HepG2 (cell line): ENCODE data around the gene LGALS4. TPM values are rescaled to one million over a fixed set of nuclear protein-coding genes. Genes with fewer than 3 reads are reported as not detected.

Experiments
- ATAC-seq: fragments of 200-7000 bp; cut with Tn5 transposase; 3 replicates; pipeline ENCODE4 v1.9.1; 2020; ENCODE audit warnings: mild to moderate bottlenecking, moderate library complexity
- BruUV-seq: library from RNA; stranded (reverse); fragments of 400-500 nt; replicated peaks from 2 replicates; lab custom pipeline; 2021; lab: Mats Ljungman, UMichigan
- CTCF ChIA-PET: fragments of 300-600 bp; formaldehyde crosslinking; extraction: SDS; loops from one replicate; lab custom pipeline; 2021; ENCODE audit warnings: low total read pairs, inconsistent platforms, low intra/inter-chr PET ratio; lab: Yijun Ruan, JAX
- POLR2A ChIA-PET: fragments of 350-600 bp; sonication (Branson Sonifier 250); formaldehyde crosslinking; loops from one replicate; lab custom pipeline; 2020; ENCODE audit warnings: antibody characterized with exemption, inconsistent platforms; lab: Yijun Ruan, JAX
- DNase-seq: peaks from one replicate; pipeline ENCODE4 v3.0.0-alpha.2; 2015; ENCODE audit warnings: low spot score
- FAIRE-seq: peaks from 3 replicates; lab custom pipeline; 2011; peaks lifted over from hg19 to GRCh38; lab: Jason Lieb, UNC
- H2AFZ ChIP-seq: one replicate; pipeline ENCODE4 v1.6.1; 2011; ENCODE audit warnings: low read length, inconsistent platforms
- H3K27ac ChIP-seq: fragments of 300-600 bp; 3 replicates; pipeline ENCODE4 v1.8.0; 2011; ENCODE audit warnings: mixed run types, mild to moderate bottlenecking, mixed read lengths, low read length, inconsistent platforms; ENCODE audit not compliant: insufficient read depth; ENCODE audit errors: extremely low read length
- H3K27me3 ChIP-seq, 2 experiments: fragments of 200-600 bp in 1 of 2; 2 replicates in 1 of 2; 3 replicates in 1 of 2; pipeline versions ENCODE4 v1.6.0 to v1.8.0; 2011; ENCODE audit warnings: low read length in 2 of 2, mild to moderate bottlenecking in 2 of 2, moderate library complexity in 2 of 2, inconsistent platforms in 1 of 2; ENCODE audit not compliant: insufficient read depth in 2 of 2, control insufficient read depth in 1 of 2
- H3K36me3 ChIP-seq, 2 experiments: fragments of 200-600 bp in 1 of 2; replicated peaks in 1 of 2; 2 replicates in 1 of 2; 3 replicates in 1 of 2; pipeline versions ENCODE4 v1.5.1 to v1.8.0; 2011; ENCODE audit warnings: low read length in 2 of 2, inconsistent platforms in 1 of 2; ENCODE audit not compliant: insufficient read depth in 2 of 2, control insufficient read depth in 1 of 2
- H3K4me1 ChIP-seq: 2 replicates; pipeline ENCODE4 v1.5.1; 2012; ENCODE audit warnings: low read length, inconsistent platforms; ENCODE audit not compliant: insufficient read depth
- H3K4me2 ChIP-seq: 2 replicates; pipeline ENCODE4 v1.6.0; 2011; ENCODE audit warnings: low read depth, low read length, inconsistent platforms
- H3K4me3 ChIP-seq, 3 experiments: fragments of 200-600 bp in 1 of 3; sonication (generic), shearing (Covaris generic) in 1 of 3; replicated peaks in 1 of 3; 2 replicates each; pipeline ENCODE4 v1.5.1; 2011 to 2016; ENCODE audit warnings: low read length in 3 of 3, inconsistent platforms in 2 of 3, low read depth in 2 of 3, mild to moderate bottlenecking in 2 of 3, control low read depth in 1 of 3, mixed read lengths in 1 of 3; ENCODE audit not compliant: insufficient read depth in 1 of 3
- H3K79me2 ChIP-seq: one replicate; pipeline ENCODE4 v1.6.1; 2011; ENCODE audit warnings: low read length, inconsistent platforms; ENCODE audit not compliant: insufficient read depth
- H3K9ac ChIP-seq: 2 replicates; pipeline ENCODE4 v1.6.0; 2011; ENCODE audit warnings: mild to moderate bottlenecking, low read depth, low read length, inconsistent platforms; ENCODE audit not compliant: insufficient read depth
- H3K9me3 ChIP-seq: 2 replicates; pipeline ENCODE4 v1.5.1; 2012; ENCODE audit warnings: mild to moderate bottlenecking, low read length
- H4K20me1 ChIP-seq: 2 replicates; pipeline ENCODE4 v1.6.0; 2011; ENCODE audit warnings: inconsistent platforms, mild to moderate bottlenecking, low read length, moderate library complexity; ENCODE audit not compliant: insufficient read depth
- PBX2 ChIP-seq: IDR thresholded peaks from 2 replicates; pipeline ENCODE4 v1.6.1; 2016; ENCODE audit warnings: control low read depth
- PHF21A ChIP-seq: sonication (generic); formaldehyde crosslinking; IDR thresholded peaks from 2 replicates; pipeline ENCODE4 v1.5.0; 2020; ENCODE audit warnings: mild to moderate bottlenecking, missing genetic modification reagents
- SP140L ChIP-seq: sonication (generic); formaldehyde crosslinking; IDR thresholded peaks from 2 replicates; pipeline ENCODE4 v1.4.0; 2020; ENCODE audit warnings: missing genetic modification reagents, borderline replicate concordance
- ZNF18 ChIP-seq: sonication (generic); formaldehyde crosslinking; IDR thresholded peaks from 2 replicates; pipeline ENCODE4 v1.8.0; 2022; ENCODE audit warnings: mild to moderate bottlenecking, missing genetic modification reagents; ENCODE audit not compliant: insufficient replicate concordance
- ZNF615 ChIP-seq: sonication (generic); formaldehyde crosslinking; IDR thresholded peaks from 2 replicates; pipeline ENCODE4 v1.5.0; 2020; ENCODE audit warnings: mild to moderate bottlenecking, missing genetic modification reagents, borderline replicate concordance
- WGBS: methylation state at CpG from one replicate; pipeline ENCODE4 v1.1.6; 2017; ENCODE audit warnings: low lambda C conversion rate; 5-methylcytosine and 5-hydroxymethylcytosine counted together
- in situ Hi-C: cut with HindIII; loops from 2 replicates; pipeline ENCODE4 v1.10.0; 2017; ENCODE audit warnings: low pct_unique_long_range_greater_than_20kb; ENCODE audit not compliant: extremely low pct_ligation_motif_present
- intact Hi-C: fragments of 100-400 bp; cut with micrococcal nuclease; formaldehyde crosslinking; loops from one replicate; pipeline ENCODE4 v1.10.0; 2022; ENCODE audit not compliant: unreplicated experiment
- polyA plus RNA-seq, 8 experiments: library from polyadenylated mRNA; depleted of rRNA in 3 of 8; stranded (reverse) in 7 of 8; unstranded in 1 of 8; fragments of >200 nt; fragmentation: Illumina TruSeq in 4 of 8; extraction: Trizol in 4 of 8; gene quantifications; 2 replicates each; pipeline versions ENCODE4 v1.2.1 to v1.2.3, GENCODE V29; 2011 to 2016; ENCODE audit warnings: low read depth in 4 of 8, missing spikeins in 1 of 8, mixed read lengths in 1 of 8; ENCODE audit not compliant: insufficient read depth in 1 of 8
- total RNA-seq, 5 experiments: library from RNA; depleted of rRNA; stranded (reverse); fragments of >200 nt; fragmentation: Illumina TruSeq; extraction: Trizol; gene quantifications; 2 replicates each; pipeline ENCODE4 v1.2.3, GENCODE V29; 2016; ENCODE audit warnings: low read depth in 1 of 5

Gene LGALS4
- total and polyA plus RNA-seq, 2 of the 13 experiments (the other 11 are each of a cell fraction or from before 2014, with no cell fraction given) = 0.24 to 0.71 TPM

DNA sequence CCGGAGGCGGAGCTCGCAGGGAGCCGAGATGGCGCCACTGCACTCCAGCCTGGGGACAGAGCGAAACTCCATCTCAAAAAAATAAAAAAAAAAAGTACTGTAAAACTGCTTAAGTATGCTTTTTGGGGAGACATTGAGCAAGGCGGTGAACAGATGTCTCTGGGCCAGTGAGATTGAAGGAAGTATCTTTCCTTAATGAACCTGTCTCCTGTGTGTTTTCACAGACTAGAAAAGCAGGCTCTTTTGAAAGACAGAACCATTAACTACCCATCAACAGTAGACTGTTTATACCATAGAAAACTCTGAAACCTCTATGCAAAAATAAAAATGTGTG lies 20.3 kb upstream of the LGALS4 start:
- no peak overlapping the region for H3K4me3 ChIP-seq
- in situ Hi-C loops (loop anchor here (5.0 kb wide), 1 partner anchor 91 kb away; the partner anchor contains the start of gene CAPN12), intact Hi-C loops (loop anchor here (5.0 to 10.0 kb wide), 2 partner anchors 101 to 178 kb away; no protein-coding TSS in a partner anchor)
- H3K9ac ChIP-seq = no peak overlapping the region
- TF ChIP-seq ZNF18 (no peak), PBX2 (CRISPR knock-in tag) (no peak), PHF21A (CRISPR knock-in tag) (no peak), SP140L (CRISPR knock-in tag) (no peak), ZNF615 (CRISPR knock-in tag) (no peak)
- no peak overlapping the region for H3K4me2 ChIP-seq
- WGBS = 94% methylated on average over 7 of the region's 7 CpGs
- no peak for ATAC-seq
- POLR2A ChIA-PET = interaction anchor here (2.7 to 6.2 kb wide), 3 partner anchors 9 to 17 kb away, joined by 16 to 148 read pairs (median 77); partner anchors contain the start of gene HNRNPL
- no peak for DNase-seq
- FAIRE-seq = no peak
- H4K20me1 ChIP-seq = peaks cover 4% of the 10 kb centered on the region
- H3K4me1 ChIP-seq = peaks cover 50% of the 10 kb centered on the region
- H3K9me3 ChIP-seq = no peaks in the 10 kb centered on the region
- peak overlapping the region; percentile 97 for H3K27ac ChIP-seq
- H3K36me3 ChIP-seq = peaks cover 11 to 33% of the 10 kb centered on the region in 2 experiments; a peak in 4 of 5 replicates
- no peak overlapping the region for H2AFZ ChIP-seq
- BruUV-seq = no TSS peak
- H3K27me3 ChIP-seq = no peaks in the 10 kb centered on the region; a peak in 1 of 5 replicates
- CTCF ChIA-PET = no interaction called here
- peaks cover 8% of the 10 kb centered on the region for H3K79me2 ChIP-seq
